ENCODE measurements around the gene C3.
"Not testable (repeated sequence)": the region's sequence is repeated elsewhere in the genome, so short reads cannot be mapped to it uniquely, and the experiment has no call there.

- TF ChIP-seq POLR2A, CTCF (IDR thresholded peaks at IDR 0.05): not testable (repeated sequence)
Measured at GRCh38 chr19:6656390-6656789, 64.1 kb downstream of the C3 start.

All from thyroid gland (tissue), 4 donors.